ENCODE data around the gene MTREX.
A peak's percentile ranks its signal among the peaks of the same experiment; 100 is the strongest.

MTREX gene

DNA sequence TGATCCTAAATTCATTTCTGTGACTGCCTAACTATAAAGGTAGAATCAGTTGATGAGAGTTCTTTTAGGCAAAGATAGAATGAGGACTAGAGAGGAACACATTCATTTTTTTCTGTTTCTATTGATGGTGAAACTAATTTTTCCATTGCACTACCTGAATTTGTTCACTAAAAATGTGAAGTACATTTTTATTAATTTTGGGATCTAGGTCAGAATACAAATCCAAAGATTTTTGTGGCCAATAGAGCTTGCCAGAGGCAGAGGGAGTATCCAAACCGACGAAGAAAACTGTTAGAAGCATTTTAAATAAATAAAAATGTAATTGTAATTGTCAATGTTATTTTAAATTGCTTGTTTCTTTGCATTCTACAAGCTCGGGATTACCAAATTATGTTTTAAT is 78.1 kb downstream of the MTREX start:
- no peak for FAIRE-seq

DNA sequence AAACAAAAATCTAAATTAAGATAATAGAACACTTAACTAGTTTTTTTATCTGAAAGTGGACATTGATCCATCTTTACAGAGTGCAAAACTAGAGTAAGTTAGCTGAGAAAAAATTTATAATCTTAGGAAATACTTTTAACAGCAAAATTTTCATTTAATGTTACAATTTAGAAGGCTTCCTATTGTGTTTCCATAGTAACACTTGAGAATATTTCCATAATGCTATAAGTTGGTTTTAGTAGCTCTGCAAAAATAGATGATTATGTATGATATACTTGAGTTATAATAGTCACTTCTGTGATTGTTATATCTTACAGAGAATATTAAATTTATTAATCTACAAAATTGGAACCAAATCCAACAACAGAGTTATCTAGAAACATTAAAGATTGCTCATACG is 78.6 kb downstream of the MTREX start:
- FAIRE-seq: peak; percentile 88

DNA sequence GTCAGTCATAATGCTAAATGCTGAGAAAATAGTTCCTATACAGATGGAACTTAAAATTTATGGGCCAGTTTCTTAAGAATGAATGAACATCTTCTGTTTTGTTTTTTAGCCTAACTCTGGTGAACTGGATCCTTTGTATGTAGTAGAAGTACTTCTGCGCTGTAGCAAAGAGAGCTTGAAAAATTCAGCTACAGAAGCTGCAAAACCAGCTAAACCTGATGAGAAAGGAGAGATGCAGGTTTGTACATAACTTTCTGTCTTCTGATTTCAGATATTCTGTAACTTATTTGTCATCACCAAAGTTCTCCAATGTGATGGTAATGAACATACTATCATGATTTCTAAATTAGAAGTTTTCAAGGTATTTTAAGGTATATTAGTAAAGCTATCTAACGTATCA is 80.1 kb downstream of the MTREX start:
- peak; percentile 24 for FAIRE-seq

DNA sequence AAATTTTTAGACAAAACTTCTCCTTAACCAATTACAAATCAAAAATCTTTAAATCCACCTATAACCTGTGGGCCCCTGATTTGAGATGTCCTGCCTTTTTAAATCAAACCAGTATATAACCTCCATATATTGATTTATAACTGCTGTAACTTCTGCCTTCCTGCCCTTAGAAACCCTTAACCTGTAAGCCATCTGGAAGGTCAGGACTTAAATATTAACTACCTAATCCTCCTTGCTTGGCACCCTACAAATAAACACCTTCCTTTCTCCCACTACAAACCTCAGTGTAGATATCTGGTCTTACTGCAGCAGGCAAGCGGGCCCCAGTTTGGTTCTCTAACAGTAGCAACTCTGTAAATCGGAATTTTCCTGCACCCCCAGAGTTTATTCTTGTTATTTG is 83.9 kb downstream of the MTREX start:
- no peak for FAIRE-seq

DNA sequence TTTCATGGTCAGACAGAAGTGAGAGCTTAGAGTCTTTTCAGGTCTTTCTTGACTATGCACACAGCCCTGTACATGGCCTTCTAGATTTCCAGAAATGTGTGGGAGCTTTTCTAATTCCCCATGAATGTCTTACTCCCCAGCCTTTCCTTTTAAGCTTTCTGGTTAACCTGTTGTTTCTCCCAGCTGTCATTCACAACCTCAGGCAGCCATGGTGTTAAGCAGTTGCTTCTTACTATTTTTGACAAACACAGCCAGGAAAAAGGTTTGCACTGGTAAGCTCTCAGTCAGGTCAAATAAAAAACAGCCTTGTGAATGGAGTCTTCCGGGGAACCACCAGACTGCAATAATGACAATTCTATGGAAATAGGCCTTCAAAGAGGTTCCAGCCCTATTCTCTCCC is 84.9 kb downstream of the MTREX start:
- FAIRE-seq: no peak

- peak; percentile 27 for FAIRE-seq
These were observed 85.8 kb downstream of the MTREX start for GRCh38 chr5:55393501-55394175.

DNA sequence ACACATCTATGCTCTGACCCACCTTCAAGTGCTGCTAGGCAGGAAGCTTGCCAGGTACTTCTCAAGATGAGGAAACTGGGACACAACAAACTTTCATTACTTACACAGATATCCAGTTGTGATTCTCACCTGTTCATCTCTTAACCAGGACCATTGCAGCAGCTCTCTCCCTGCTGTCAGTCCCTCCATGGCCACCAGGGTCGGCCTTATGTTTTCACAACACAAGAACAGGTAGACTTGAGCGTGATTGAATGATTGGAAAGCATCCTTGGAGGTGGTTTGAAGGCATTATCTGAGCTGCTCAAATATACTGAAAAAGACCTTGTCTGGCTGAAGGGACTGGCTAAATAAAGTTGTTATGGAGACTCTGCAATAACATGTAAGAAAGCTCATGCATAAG is 94.4 kb downstream of the MTREX start:
- no peak for FAIRE-seq

- FAIRE-seq: no peak
These were observed 98.5 kb downstream of the MTREX start for GRCh38 chr5:55406292-55406691.

- FAIRE-seq: no peak
These were observed 99.4 kb downstream of the MTREX start for GRCh38 chr5:55407059-55407684.

DNA sequence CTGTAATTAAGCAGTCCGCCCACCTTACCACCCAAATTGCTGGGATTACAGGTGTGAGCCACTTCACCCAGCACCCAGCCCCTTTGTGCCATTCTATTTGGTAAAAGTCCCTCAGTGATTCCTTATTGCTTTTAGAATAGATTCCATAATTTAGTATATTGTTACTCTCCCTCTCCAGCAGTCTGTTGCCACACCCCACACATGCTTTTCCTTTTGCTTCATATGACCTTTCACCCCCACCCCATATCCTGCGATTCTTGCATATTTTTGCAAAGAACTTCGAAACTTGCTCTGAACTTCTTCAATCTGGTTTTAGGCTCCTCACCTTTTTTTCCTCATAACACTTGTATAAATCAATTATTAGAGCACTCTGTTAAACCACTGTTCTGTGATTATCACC is 100.2 kb downstream of the MTREX start:
- FAIRE-seq: no peak

DNA sequence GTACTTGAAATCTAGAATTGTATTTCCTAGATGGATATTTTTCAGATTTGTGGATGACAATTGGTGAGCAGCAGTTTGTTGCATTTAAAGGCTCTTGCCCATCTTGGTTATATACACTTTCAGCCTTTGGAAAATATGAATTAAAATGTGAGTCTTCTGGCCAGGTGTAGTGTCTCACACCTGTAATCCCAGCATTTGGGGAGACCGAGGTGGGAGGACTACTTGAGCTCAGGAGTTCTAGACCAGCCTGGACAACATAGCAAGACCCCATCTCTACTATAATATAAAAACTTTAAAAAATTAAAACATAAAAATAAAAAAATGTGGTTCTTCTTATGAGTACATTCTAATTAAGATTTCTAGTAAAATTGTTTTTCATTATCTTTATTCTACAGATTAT is 102.0 kb downstream of the MTREX start:
- FAIRE-seq: no peak

- no peak for FAIRE-seq
These were observed 103.1 kb downstream of the MTREX start for GRCh38 chr5:55410845-55411244.

DNA sequence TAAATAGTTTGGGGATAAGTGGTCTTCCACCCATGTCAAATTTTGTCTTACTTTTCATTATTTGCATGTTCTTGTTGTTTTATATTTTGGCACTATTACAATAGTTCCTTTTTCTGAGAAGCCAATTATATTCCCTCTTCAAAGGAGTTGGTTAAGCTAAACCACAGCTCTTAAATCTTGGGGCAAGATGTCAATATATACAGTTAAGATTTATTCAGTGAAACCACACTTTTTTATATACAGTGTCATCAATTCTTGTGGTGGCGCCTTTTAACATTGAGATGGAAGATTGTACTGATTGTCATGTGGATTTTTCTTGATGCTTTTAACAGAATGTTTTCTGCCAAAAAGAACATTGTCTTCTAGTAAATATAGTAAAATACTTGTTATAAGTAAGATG is 104.1 kb downstream of the MTREX start:
- no peak for FAIRE-seq

DNA sequence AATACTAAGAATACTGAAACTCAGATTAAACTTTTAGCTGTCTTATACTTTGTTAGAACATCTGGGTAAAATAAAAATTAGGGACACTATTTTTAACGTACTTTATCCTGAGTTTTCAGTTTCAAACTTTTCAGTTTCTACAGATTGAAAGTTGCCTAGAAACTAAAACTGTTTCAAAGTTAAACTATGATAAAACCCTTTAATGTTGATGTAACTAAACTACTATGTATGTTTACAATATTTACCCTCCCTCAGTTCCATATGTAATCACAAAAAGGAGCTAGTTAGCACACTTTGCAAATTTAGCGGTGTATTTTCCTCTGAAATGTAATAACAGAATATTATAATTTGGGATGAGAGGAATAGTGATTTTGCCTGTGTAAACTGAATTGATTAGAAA is 105.9 kb downstream of the MTREX start:
- no peak for FAIRE-seq

- no peak for FAIRE-seq
These were observed 107.3 kb downstream of the MTREX start for GRCh38 chr5:55415071-55415470.

DNA sequence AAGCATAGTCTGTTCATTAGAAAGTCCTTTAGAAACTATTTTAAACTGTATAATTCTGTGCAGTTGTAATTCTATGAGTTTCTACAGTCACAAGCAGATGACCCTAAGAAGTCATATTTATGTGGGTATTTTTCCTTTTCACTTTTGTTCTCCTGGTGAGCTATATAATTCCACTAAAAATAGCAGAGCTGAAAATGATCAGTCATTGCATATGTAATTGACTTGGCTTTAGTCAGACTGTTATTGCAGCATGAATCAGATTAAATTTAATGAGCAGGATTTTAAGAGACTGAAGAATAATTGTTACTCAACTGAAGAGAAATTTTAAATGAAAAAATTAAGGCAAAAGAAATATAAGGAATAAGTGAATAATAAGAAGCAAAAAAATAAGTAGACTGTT is 108.5 kb downstream of the MTREX start:
- FAIRE-seq: no peak

DNA sequence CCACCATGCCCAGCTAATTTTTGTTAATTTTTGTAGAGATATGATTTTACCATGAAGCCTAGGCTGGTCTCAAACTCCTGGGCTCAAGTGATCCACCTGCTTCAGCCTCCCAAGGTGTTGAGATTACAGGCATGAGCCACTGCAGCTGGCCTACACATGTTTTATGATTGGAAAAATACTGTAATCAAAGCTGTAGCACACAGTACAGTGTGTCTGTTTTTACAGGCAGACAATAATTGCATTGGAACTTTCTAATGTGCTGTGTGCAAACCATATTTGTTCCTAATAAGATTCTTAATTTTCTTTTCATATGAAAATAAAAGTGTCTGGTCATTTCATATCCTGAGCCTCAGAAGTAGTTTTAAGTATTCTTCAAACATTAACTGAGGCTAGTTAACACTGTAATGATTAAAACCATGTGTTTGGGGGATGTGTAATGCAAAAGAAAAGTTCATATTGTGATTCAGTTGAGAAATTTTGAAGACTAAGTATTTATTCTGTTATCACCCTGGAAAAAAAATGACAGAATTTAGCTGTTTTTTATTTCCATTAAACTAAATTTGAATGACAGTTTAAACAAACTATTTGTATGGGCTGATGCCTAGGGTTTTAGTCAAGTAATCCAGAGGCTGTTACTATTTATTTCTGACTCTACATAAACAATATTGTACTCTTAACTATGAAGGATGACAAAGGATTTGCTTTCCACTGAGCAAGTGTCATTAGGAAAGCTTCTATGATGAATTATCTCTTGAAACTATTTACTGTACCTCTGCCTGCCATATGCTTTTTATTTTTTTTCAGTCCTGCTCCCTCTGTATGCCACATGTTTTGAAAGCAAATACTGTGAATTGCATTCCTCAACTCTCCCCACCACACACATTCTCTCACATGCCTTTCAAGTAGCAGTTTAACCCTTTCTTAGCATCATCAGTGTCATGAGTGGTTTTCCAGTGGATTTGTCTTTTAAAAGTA is 111.5 kb downstream of the MTREX start:
- no peak for FAIRE-seq

DNA sequence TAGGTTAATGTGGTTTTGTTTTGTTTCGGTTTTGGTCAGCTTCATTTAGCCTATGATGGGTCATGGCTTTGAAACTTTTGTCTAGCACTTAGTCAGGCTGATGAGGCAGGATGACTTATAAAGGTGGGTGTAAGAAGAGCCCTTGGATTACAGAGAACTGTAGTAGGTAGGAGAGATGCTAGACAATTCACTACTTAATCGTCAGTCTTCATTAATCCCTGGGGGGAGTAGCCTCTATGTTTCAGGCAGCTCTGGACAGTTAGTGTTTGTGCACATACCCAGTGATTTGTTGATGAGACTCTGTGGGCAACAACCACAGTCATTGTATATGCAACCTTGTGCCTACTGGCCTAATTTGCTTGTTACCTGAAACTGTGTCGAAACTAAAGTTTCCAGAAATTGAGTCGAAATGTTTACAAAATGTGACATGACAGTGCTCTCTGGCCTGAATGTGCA is 113.3 kb downstream of the MTREX start:
- FAIRE-seq: no peak

GRCh38 chr5:55426455-55426854 is 118.7 kb downstream of the MTREX start:
- no peak for FAIRE-seq

GRCh38 chr5:55427157-55427556 is 119.4 kb downstream of the MTREX start:
- FAIRE-seq: no peak

DNA sequence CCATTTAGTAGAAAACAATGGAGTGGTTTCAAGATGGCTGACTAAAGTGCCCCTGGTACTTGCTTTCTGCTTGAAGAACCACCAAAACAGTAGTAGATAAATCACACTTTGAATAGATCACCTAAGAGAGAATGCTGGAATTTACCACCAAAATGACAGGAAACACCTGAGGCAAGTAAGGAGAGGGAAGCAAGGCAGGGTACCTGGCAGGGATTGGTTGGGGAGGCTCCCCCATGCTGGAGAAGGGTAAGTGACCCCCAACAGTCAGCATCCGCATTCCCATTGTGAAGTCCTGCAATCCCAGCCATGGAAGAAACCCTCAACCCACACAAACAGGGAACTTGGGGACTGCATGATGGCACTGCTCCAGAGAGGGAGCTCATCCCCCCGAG is 121.4 kb downstream of the MTREX start:
- no peak for FAIRE-seq

DNA sequence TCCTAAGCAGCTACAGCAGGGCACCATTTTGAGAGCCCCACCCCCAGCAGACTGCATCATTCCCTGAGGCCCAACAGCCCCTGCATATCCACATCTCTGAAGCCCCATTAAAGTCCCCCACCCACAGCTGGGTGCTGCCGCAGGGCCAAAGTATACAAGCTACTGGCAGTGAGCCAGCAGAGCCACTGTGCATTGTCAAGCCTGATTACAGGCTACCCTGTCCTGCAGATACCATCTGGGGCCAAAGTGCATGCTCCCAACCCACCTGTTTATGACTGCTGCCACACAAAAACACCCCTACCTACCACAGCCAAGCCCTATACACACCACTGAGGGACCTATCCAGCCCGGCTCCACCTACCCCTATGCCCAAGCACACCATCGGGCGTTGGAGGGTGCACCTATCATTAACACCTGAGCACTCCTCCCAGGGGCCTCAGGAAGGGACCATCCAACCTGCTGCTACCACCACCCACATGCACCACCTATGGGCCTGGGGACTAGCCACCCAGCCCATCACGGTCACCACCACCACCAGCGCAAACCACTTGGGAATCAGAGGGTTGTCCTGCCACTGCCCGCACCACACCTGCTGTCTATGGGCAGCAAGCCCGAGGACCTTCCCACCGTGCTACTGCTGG is 121.9 kb downstream of the MTREX start:
- no peak for FAIRE-seq

DNA sequence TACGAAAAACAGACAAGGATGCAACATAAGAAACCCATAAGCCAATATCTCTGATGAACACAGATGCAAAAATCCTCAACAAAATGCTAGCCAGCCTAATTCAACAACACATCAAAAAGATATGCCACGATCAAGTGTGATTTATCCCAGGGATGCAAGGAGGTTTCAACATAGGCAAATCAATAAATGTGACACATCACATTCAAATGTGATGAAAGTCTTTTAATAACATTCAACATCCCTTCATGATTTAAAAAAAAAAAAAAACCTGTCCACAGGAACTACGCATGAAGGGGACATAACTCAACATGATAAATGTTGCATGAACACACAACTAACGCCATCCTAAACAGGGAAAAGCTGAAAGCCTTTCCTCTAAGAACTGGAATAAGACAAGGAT is 124.8 kb downstream of the MTREX start:
- no peak for FAIRE-seq
